ENCODE results near the gene NOS1. TPM values are rescaled to one million over a fixed set of nuclear protein-coding genes. Genes with fewer than 3 reads are reported as not detected.

Gene NOS1
- total RNA-seq, 4 donors from 2014 or later, result 6.6 to 15.4 (median 12.0) TPM

GRCh38 chr12:117261247-117261646, 100.2 kb downstream of the NOS1 start:
- Histone ChIP-seq H3K9me3 (no peaks in the 10 kb centered on the region), H3K27me3 (no peaks in the 10 kb centered on the region), H3K36me3 (no peaks in the 10 kb centered on the region), H3K4me3 (no peak overlapping the region), H3K27ac (no peak overlapping the region), H3K4me1 (no peaks in the 10 kb centered on the region)
- DNase-seq (ENCODE audit: low spot score in 2 of 2), result no peak
- WGBS, result 63% methylated on average over 2 of the region's 2 CpGs
- TF ChIP-seq CTCF (IDR thresholded peaks at IDR 0.05) (no peak), POLR2AphosphoS5 (IDR thresholded peaks at IDR 0.05) (no peak), EP300 (IDR thresholded peaks at IDR 0.05) (no peak), POLR2A (IDR thresholded peaks at IDR 0.05) (no peak)

- no peak for DNase-seq (ENCODE audit: low spot score in 2 of 2)
- 89% methylated on average over 4 of the region's 4 CpGs for WGBS
- Histone ChIP-seq H3K36me3 (no peaks in the 10 kb centered on the region), H3K4me3 (no peak overlapping the region), H3K4me1 (no peaks in the 10 kb centered on the region), H3K27me3 (no peaks in the 10 kb centered on the region), H3K27ac (no peak overlapping the region), H3K9me3 (no peaks in the 10 kb centered on the region)
- TF ChIP-seq CTCF (IDR thresholded peaks at IDR 0.05) (no peak), POLR2A (IDR thresholded peaks at IDR 0.05) (no peak), EP300 (IDR thresholded peaks at IDR 0.05) (no peak), POLR2AphosphoS5 (IDR thresholded peaks at IDR 0.05) (no peak)
Observed at GRCh38 chr12:117255386-117255785, 106.0 kb downstream of the NOS1 start.

- H3K27me3 ChIP-seq, result no peaks in the 10 kb centered on the region
- TF ChIP-seq CTCF (IDR thresholded peaks at IDR 0.05), result no peak
- no peak for TF ChIP-seq POLR2AphosphoS5 (IDR thresholded peaks at IDR 0.05)
- no peak for TF ChIP-seq POLR2A (IDR thresholded peaks at IDR 0.05)
- no peak for TF ChIP-seq EP300 (IDR thresholded peaks at IDR 0.05)
- H3K4me3 ChIP-seq, result no peak overlapping the region
- no peak overlapping the region for H3K27ac ChIP-seq
- H3K36me3 ChIP-seq, result no peaks in the 10 kb centered on the region
- no peaks in the 10 kb centered on the region for H3K4me1 ChIP-seq
- no peak for DNase-seq (ENCODE audit: low spot score in 2 of 2)
- H3K9me3 ChIP-seq, result no peaks in the 10 kb centered on the region
- 94% methylated on average over 1 of the region's 1 CpG for WGBS
Observed at GRCh38 chr12:117243488-117243887, 117.9 kb downstream of the NOS1 start.

- 91% methylated on average over 9 of the region's 9 CpGs for WGBS
- no peaks in the 10 kb centered on the region for H3K9me3 ChIP-seq
- H3K27ac ChIP-seq, result no peak overlapping the region
- no peak overlapping the region for H3K4me3 ChIP-seq
- no peaks in the 10 kb centered on the region for H3K36me3 ChIP-seq
- H3K4me1 ChIP-seq, result no peaks in the 10 kb centered on the region
- no peak for DNase-seq (ENCODE audit: low spot score in 2 of 2)
- TF ChIP-seq CTCF (IDR thresholded peaks at IDR 0.05) (no peak), POLR2AphosphoS5 (IDR thresholded peaks at IDR 0.05) (no peak), EP300 (IDR thresholded peaks at IDR 0.05) (no peak), POLR2A (IDR thresholded peaks at IDR 0.05) (no peak)
- H3K27me3 ChIP-seq, result peaks cover 3% of the 10 kb centered on the region
Observed at GRCh38 chr12:117241697-117242096, 119.7 kb downstream of the NOS1 start.

- H3K27me3 ChIP-seq, result peaks cover 9% of the 10 kb centered on the region
- H3K4me1 ChIP-seq, result no peaks in the 10 kb centered on the region
- TF ChIP-seq EP300 (IDR thresholded peaks at IDR 0.05) (no peak), POLR2AphosphoS5 (IDR thresholded peaks at IDR 0.05) (no peak), CTCF (IDR thresholded peaks at IDR 0.05) (no peak), POLR2A (IDR thresholded peaks at IDR 0.05) (no peak)
- no peak for DNase-seq (ENCODE audit: low spot score in 2 of 2)
- H3K4me3 ChIP-seq, result no peak overlapping the region
- H3K27ac ChIP-seq, result no peak overlapping the region
- H3K36me3 ChIP-seq, result no peaks in the 10 kb centered on the region
- 82% methylated on average over 4 of the region's 4 CpGs for WGBS
- H3K9me3 ChIP-seq, result no peaks in the 10 kb centered on the region
Observed at GRCh38 chr12:117240081-117240755, 121.2 kb downstream of the NOS1 start.

All from suprapubic skin (tissue), 4 donors.